ENCODE results near the gene PRKCZ.
A peak's percentile ranks its signal among the peaks of the same experiment; 100 is the strongest.

PRKCZ gene

GRCh38 chr1:2194319-2194897, 144.2 kb downstream of the PRKCZ start, which contains the start of gene FAAP20:
TSS of gene FAAP20 (minus strand) at chr1:2194772. CDS start at chr1:2194749, 23 bp downstream.
- peak in 1 of 2 donors; percentile 41 for DNase-seq (ENCODE audit: low read depth in 2 of 2)

GRCh38 chr1:2194898-2195673, 144.9 kb downstream of the PRKCZ start:
- peak; percentile 64 to 76 for DNase-seq (ENCODE audit: low read depth in 2 of 2)

GRCh38 chr1:2195785-2196184, 145.6 kb downstream of the PRKCZ start:
- no peak for DNase-seq (ENCODE audit: low read depth in 2 of 2)

GRCh38 chr1:2196901-2197638, 146.9 kb downstream of the PRKCZ start:
- no peak for DNase-seq (ENCODE audit: low read depth in 2 of 2)

- DNase-seq (ENCODE audit: low read depth in 2 of 2): no peak
Observed at GRCh38 chr1:2197707-2198165, 147.5 kb downstream of the PRKCZ start.

GRCh38 chr1:2198571-2198970, 148.4 kb downstream of the PRKCZ start:
- DNase-seq (ENCODE audit: low read depth in 2 of 2): no peak

GRCh38 chr1:2199042-2199810, 149.0 kb downstream of the PRKCZ start:
- DNase-seq (ENCODE audit: low read depth in 2 of 2): peak; percentile 59 to 68

GRCh38 chr1:2200308-2200943, 150.2 kb downstream of the PRKCZ start:
- DNase-seq (ENCODE audit: low read depth in 2 of 2): no peak

- DNase-seq (ENCODE audit: low read depth in 2 of 2): no peak
Observed at GRCh38 chr1:2201062-2201461, 150.9 kb downstream of the PRKCZ start.

GRCh38 chr1:2202008-2202575, 151.9 kb downstream of the PRKCZ start:
- no peak for DNase-seq (ENCODE audit: low read depth in 2 of 2)

GRCh38 chr1:2202843-2203601, 152.8 kb downstream of the PRKCZ start:
- no peak for DNase-seq (ENCODE audit: low read depth in 2 of 2)

- no peak for DNase-seq (ENCODE audit: low read depth in 2 of 2)
Observed at GRCh38 chr1:2203671-2204414, 153.6 kb downstream of the PRKCZ start.

GRCh38 chr1:2204415-2205190, 154.4 kb downstream of the PRKCZ start:
- no peak for DNase-seq (ENCODE audit: low read depth in 2 of 2)

GRCh38 chr1:2205191-2205952, 155.2 kb downstream of the PRKCZ start:
- DNase-seq (ENCODE audit: low read depth in 2 of 2): peak; percentile 86 to 92

- DNase-seq (ENCODE audit: low read depth in 2 of 2): no peak
Observed at GRCh38 chr1:2206813-2207487, 156.7 kb downstream of the PRKCZ start.

GRCh38 chr1:2208309-2209239, 158.4 kb downstream of the PRKCZ start:
- DNase-seq (ENCODE audit: low read depth in 2 of 2): no peak

Data from activated CD8-positive, alpha-beta memory T cell treated with anti-CD3 and anti-CD28 coated beads for 4 hours (primary cell).